K562 (cell line): ENCODE data around the gene ZNF124. TPM values are rescaled to one million over a fixed set of nuclear protein-coding genes. Genes with fewer than 3 reads are reported as not detected.

Source experiments
- ATAC-seq: fragments of 200-7000 bp; cut with Tn5 transposase; 3 replicates; pipeline ENCODE4 v1.9.1; 2020; ENCODE audit warnings: moderate library complexity
- BruUV-seq: library from RNA; stranded (reverse); fragments of 400-500 nt; replicated peaks from 2 replicates; lab custom pipeline; 2021; lab: Mats Ljungman, UMichigan
- CTCF ChIA-PET: fragments of 300-600 bp; formaldehyde crosslinking; extraction: SDS; loops from one replicate; lab custom pipeline; 2021; ENCODE audit warnings: low intra/inter-chr PET ratio; lab: Yijun Ruan, JAX
- POLR2A ChIA-PET: fragments of 300-600, 350-650 bp; sonication (Branson Sonifier 250); formaldehyde crosslinking; extraction: SDS; loops from one replicate; lab custom pipeline; 2021; ENCODE audit warnings: antibody characterized with exemption, inconsistent platforms; lab: Yijun Ruan, JAX
- DNase-seq, 4 experiments: peaks; one replicate each; pipeline versions ENCODE4 v3.0.0 to v3.0.0-alpha.2; 2011 to 2018; ENCODE audit warnings: low spot score in 3 of 4, mixed read lengths in 3 of 4; ENCODE audit errors: extremely low read depth in 1 of 4
- FAIRE-seq: peaks from 2 replicates; lab custom pipeline; 2011; peaks lifted over from hg19 to GRCh38; lab: Jason Lieb, UNC
- H2AFZ ChIP-seq: 2 replicates; pipeline ENCODE4 v1.6.0; 2011; ENCODE audit warnings: low read depth, low read length, control low read depth, inconsistent platforms
- H3K27ac ChIP-seq: fragments of 200-600 bp; 3 replicates; pipeline ENCODE4 v1.8.0; 2011; ENCODE audit warnings: low read depth, mild to moderate bottlenecking, control low read depth, inconsistent platforms, low read length, moderate library complexity, mixed read lengths; ENCODE audit errors: extremely low read depth
- H3K27me3 ChIP-seq, 2 experiments: fragments of 300-600 bp in 1 of 2; 2 replicates in 1 of 2; 3 replicates in 1 of 2; pipeline versions ENCODE4 v1.6.0 to v1.8.0; 2011; ENCODE audit warnings: inconsistent platforms in 2 of 2, low read length in 2 of 2, mild to moderate bottlenecking in 1 of 2, mixed read lengths in 1 of 2, moderate library complexity in 1 of 2; ENCODE audit not compliant: control insufficient read depth in 2 of 2, insufficient read depth in 2 of 2
- H3K36me3 ChIP-seq: fragments of 300-600 bp; 3 replicates; pipeline ENCODE4 v1.8.0; 2011; ENCODE audit warnings: mild to moderate bottlenecking, low read length, inconsistent platforms; ENCODE audit not compliant: control insufficient read depth, insufficient read depth
- H3K4me1 ChIP-seq, 2 experiments: fragments of 200-600 bp in 1 of 2; replicated peaks in 1 of 2; 2 replicates in 1 of 2; 3 replicates in 1 of 2; pipeline versions ENCODE4 v1.5.1 to v1.8.0; 2011; ENCODE audit warnings: inconsistent platforms in 2 of 2, low read length in 2 of 2, mild to moderate bottlenecking in 1 of 2, mixed read lengths in 1 of 2, moderate library complexity in 1 of 2; ENCODE audit not compliant: control insufficient read depth in 2 of 2, insufficient read depth in 2 of 2
- H3K4me2 ChIP-seq: 2 replicates; pipeline ENCODE4 v1.6.1; 2011; ENCODE audit warnings: low read length, control low read depth, inconsistent platforms, mixed read lengths; ENCODE audit not compliant: insufficient read depth
- H3K4me3 ChIP-seq: fragments of 200-600 bp; sonication (generic), shearing (Covaris generic); 2 replicates; pipeline ENCODE4 v1.5.1; 2016; ENCODE audit warnings: control low read depth, inconsistent platforms
- H3K79me2 ChIP-seq: fragments of 200-600 bp; 3 replicates; pipeline ENCODE4 v1.8.0; 2011; ENCODE audit warnings: low read length, inconsistent platforms; ENCODE audit not compliant: control insufficient read depth, insufficient read depth
- H3K9ac ChIP-seq, 2 experiments: 2 replicates each; pipeline versions ENCODE4 v1.6.0 to v1.6.1; 2011; ENCODE audit warnings: low read depth in 2 of 2, low read length in 2 of 2, control low read depth in 1 of 2, inconsistent platforms in 1 of 2, mild to moderate bottlenecking in 1 of 2, mixed read lengths in 1 of 2; ENCODE audit not compliant: insufficient read depth in 1 of 2
- H3K9me1 ChIP-seq: one replicate; pipeline ENCODE4 v1.6.0; 2011; ENCODE audit warnings: inconsistent platforms, mild to moderate bottlenecking, low read length, moderate library complexity; ENCODE audit not compliant: control insufficient read depth, insufficient read depth
- H3K9me3 ChIP-seq: replicated peaks from 2 replicates; pipeline ENCODE4 v1.5.1; 2011; ENCODE audit warnings: low read depth, low read length, inconsistent platforms; ENCODE audit not compliant: control insufficient read depth, insufficient read depth
- H4K20me1 ChIP-seq: replicated peaks from 2 replicates; pipeline ENCODE4 v1.6.1; 2011; ENCODE audit warnings: low read length, inconsistent platforms, mixed read lengths; ENCODE audit not compliant: control insufficient read depth, insufficient read depth
- ELF1 ChIP-seq: fragments of 200-800 bp; sonication (Bioruptor generic); IDR thresholded peaks from 2 replicates; pipeline ENCODE4 v1.6.1; 2016; ENCODE audit warnings: missing genetic modification characterization, missing compliant biosample characterization
- PRDM10 ChIP-seq: fragments of 450-650 bp; IDR thresholded peaks from 2 replicates; pipeline ENCODE4 v1.6.1; 2018; ENCODE audit not compliant: partially characterized antibody
- TAF1 ChIP-seq: IDR thresholded peaks from 2 replicates; pipeline ENCODE4 v1.6.1; 2011; ENCODE audit warnings: mild to moderate bottlenecking, low read length, moderate library complexity; ENCODE audit not compliant: insufficient read depth, control insufficient read depth, severe bottlenecking; ENCODE audit errors: extremely low read depth
- ZNF140 ChIP-seq: fragments of 250-450 bp; sonication (Bioruptor Pico); IDR thresholded peaks from 2 replicates; pipeline ENCODE4 v1.8.0; 2021; ENCODE audit warnings: moderate library complexity, mild to moderate bottlenecking, inconsistent platforms
- ZNF408 ChIP-seq: fragments of 250-450 bp; sonication (Bioruptor Pico); IDR thresholded peaks from 2 replicates; pipeline ENCODE4 v1.4.0; 2020; ENCODE audit warnings: low read depth, mild to moderate bottlenecking, moderate library complexity
- ZNF583 ChIP-seq: fragments of 250-450 bp; sonication (Bioruptor Pico); IDR thresholded peaks from 2 replicates; pipeline ENCODE4 v1.4.0; 2020
- WGBS: fragments of 100-300 bp; shearing (Covaris generic); methylation state at CpG from one replicate; pipeline ENCODE4 v1.1.6; 2016; ENCODE audit warnings: low coverage, mixed read lengths; ENCODE audit not compliant: insufficient coverage; ENCODE audit errors: missing lambda C conversion rate; 5-methylcytosine and 5-hydroxymethylcytosine counted together
- in situ Hi-C: fragments of 300-500 bp; cut with MboI; formaldehyde crosslinking; loops from 4 replicates; pipeline ENCODE4 v1.15.0; 2018; ENCODE audit warnings: inconsistent platforms, mixed read lengths
- intact Hi-C: fragments of 100-400 bp; cut with micrococcal nuclease; formaldehyde crosslinking; loops from 2 replicates; pipeline ENCODE4 v1.14.2; 2022
- polyA plus RNA-seq, 8 experiments: library from polyadenylated mRNA; depleted of rRNA in 4 of 8; stranded (reverse) in 5 of 8; unstranded in 3 of 8; fragments of >200 nt; fragmentation: Nextera tagmentation in 2 of 8; fragmentation: Illumina TruSeq in 1 of 8; extraction: Ambion mirVana in 2 of 8; extraction: Trizol in 1 of 8; gene quantifications; 2 replicates each; pipeline versions ENCODE4 v1.2.1 to v1.2.3, GENCODE V29; 2011 to 2014; ENCODE audit warnings: inconsistent platforms in 1 of 8, missing spikeins in 1 of 8
- total RNA-seq, 7 experiments: library from RNA; depleted of rRNA in 6 of 7; stranded (reverse); fragments of >200 nt in 6 of 7; fragmentation: Illumina TruSeq in 2 of 7; extraction: Trizol in 2 of 7; gene quantifications; 2 replicates each; pipeline versions ENCODE4 v1.2.1 to v1.2.3, GENCODE V29; 2011 to 2021; ENCODE audit warnings: low replicate concordance in 1 of 7
- TF ChIP-seq, protein P1 (sequence below), 2 experiments: fragments of 150-350 bp in 1 of 2; IDR thresholded peaks; 2 replicates each; pipeline ENCODE4 v1.6.1; 2012 to 2016; ENCODE audit warnings: low read depth in 2 of 2, low read length in 2 of 2, mild to moderate bottlenecking in 1 of 2, moderate library complexity in 1 of 2

The ZNF124 gene
- total and polyA plus RNA-seq, 9 of the 15 experiments (the other 6 are each of a cell fraction or from before 2014, with no cell fraction given): 7.6 to 71.5 (median 20.2) TPM

DNA sequence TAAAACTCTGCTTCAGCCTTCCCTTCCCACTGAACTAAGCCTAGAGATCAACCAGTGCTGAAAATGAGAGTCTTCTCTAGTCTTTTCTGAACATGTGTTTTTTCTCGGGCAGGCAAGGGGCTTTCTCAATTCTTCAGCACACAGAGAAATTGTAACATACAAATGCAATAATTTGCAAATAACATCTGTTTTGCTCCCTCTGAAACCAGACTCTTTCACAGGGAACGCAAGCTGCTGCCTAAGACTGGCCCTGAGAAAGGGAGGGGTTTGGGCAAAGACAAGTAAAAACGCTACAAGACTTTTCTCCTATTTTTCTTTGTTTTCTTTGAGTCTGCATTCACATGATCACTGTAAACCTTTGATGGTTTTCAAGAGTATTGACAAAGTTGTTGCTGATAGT is 44.4 kb upstream of the ZNF124 start:
- peaks cover 3 to 15% of the 10 kb centered on the region in 2 experiments; a peak in 4 of 5 replicates for H3K4me1 ChIP-seq
- no TSS peak for BruUV-seq
- ChIA-PET CTCF (no interaction called here), POLR2A (interaction anchor here (0.9 kb wide), 1 partner anchor 9 kb away, joined by 3 read pairs; no protein-coding TSS in a partner anchor)
- in situ Hi-C loops: no loop called here
- no peaks in the 10 kb centered on the region for H4K20me1 ChIP-seq
- no peak overlapping the region for H3K9ac ChIP-seq
- no peak overlapping the region for H3K4me3 ChIP-seq
- H3K9me3 ChIP-seq: no peaks in the 10 kb centered on the region; the same call in 1 of the 2 replicates
- TF ChIP-seq ELF1 (tag) (no peak), PRDM10 (peak; percentile 28), TAF1 (no peak), ZNF408 (no peak), ZNF140 (CRISPR knock-in tag) (no peak), ZNF583 (no peak)
- TF ChIP-seq, protein P1, sequence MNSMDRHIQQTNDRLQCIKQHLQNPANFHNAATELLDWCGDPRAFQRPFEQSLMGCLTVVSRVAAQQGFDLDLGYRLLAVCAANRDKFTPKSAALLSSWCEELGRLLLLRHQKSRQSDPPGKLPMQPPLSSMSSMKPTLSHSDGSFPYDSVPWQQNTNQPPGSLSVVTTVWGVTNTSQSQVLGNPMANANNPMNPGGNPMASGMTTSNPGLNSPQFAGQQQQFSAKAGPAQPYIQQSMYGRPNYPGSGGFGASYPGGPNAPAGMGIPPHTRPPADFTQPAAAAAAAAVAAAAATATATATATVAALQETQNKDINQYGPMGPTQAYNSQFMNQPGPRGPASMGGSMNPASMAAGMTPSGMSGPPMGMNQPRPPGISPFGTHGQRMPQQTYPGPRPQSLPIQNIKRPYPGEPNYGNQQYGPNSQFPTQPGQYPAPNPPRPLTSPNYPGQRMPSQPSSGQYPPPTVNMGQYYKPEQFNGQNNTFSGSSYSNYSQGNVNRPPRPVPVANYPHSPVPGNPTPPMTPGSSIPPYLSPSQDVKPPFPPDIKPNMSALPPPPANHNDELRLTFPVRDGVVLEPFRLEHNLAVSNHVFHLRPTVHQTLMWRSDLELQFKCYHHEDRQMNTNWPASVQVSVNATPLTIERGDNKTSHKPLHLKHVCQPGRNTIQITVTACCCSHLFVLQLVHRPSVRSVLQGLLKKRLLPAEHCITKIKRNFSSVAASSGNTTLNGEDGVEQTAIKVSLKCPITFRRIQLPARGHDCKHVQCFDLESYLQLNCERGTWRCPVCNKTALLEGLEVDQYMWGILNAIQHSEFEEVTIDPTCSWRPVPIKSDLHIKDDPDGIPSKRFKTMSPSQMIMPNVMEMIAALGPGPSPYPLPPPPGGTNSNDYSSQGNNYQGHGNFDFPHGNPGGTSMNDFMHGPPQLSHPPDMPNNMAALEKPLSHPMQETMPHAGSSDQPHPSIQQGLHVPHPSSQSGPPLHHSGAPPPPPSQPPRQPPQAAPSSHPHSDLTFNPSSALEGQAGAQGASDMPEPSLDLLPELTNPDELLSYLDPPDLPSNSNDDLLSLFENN (IDR thresholded peaks at IDR 0.05; ENCODE audit: low read depth in 2 of 2, low read length in 2 of 2): no peak
- no peak overlapping the region for H3K27ac ChIP-seq
- no peaks in the 10 kb centered on the region for H3K79me2 ChIP-seq
- intact Hi-C loops: no loop called here
- ATAC-seq: 0 out of 3 replicates have a peak, but pooled peaks have one; percentile 14
- no peaks in the 10 kb centered on the region for H3K36me3 ChIP-seq
- FAIRE-seq: no peak
- DNase-seq: no peak
- 13% methylated on average over 3 of the region's 3 CpGs for WGBS
- H2AFZ ChIP-seq: peak overlapping the region; percentile 29
- H3K4me2 ChIP-seq: no peak overlapping the region
- no peaks in the 10 kb centered on the region for H3K9me1 ChIP-seq
- H3K27me3 ChIP-seq: no peaks in the 10 kb centered on the region
